ENCODE results near the gene SPTLC2.
"Not testable (repeated sequence)": the region's sequence is repeated elsewhere in the genome, so short reads cannot be mapped to it uniquely, and the experiment has no call there.

SPTLC2 gene

GRCh38 chr14:77622366-77622961, 6.0 kb upstream of the SPTLC2 start:
- DNase-seq: no peak

- DNase-seq: no peak
These were observed 3.9 kb upstream of the SPTLC2 start for GRCh38 chr14:77620222-77620870.

- no peak for DNase-seq
These were observed 2.0 kb upstream of the SPTLC2 start for GRCh38 chr14:77618381-77618970.

GRCh38 chr14:77616133-77616453, 344 bp downstream of the SPTLC2 start:
- DNase-seq: peak; percentile 39

GRCh38 chr14:77615361-77616132, 890 bp downstream of the SPTLC2 start:
- no peak for DNase-seq

- no peak for DNase-seq
These were observed 3.2 kb downstream of the SPTLC2 start for GRCh38 chr14:77613201-77613600.

- no peak for DNase-seq
These were observed 4.3 kb downstream of the SPTLC2 start for GRCh38 chr14:77612011-77612620.

- DNase-seq: no peak
These were observed 5.9 kb downstream of the SPTLC2 start for GRCh38 chr14:77610553-77610952.

GRCh38 chr14:77609922-77610321, 6.5 kb downstream of the SPTLC2 start:
- DNase-seq: no peak

GRCh38 chr14:77607741-77608302, 8.6 kb downstream of the SPTLC2 start:
- peak; percentile 38 for DNase-seq

GRCh38 chr14:77605392-77605972, 11.0 kb downstream of the SPTLC2 start:
- DNase-seq: no peak

- DNase-seq: peak; percentile 29
These were observed 12.7 kb downstream of the SPTLC2 start for GRCh38 chr14:77603654-77604255.

- DNase-seq: no peak
These were observed 13.4 kb downstream of the SPTLC2 start for GRCh38 chr14:77603031-77603430.

- no peak for DNase-seq
These were observed 14.4 kb downstream of the SPTLC2 start for GRCh38 chr14:77601846-77602619.

- no peak for DNase-seq
These were observed 16.5 kb downstream of the SPTLC2 start for GRCh38 chr14:77599889-77600288.

- DNase-seq: no peak
These were observed 17.9 kb downstream of the SPTLC2 start for GRCh38 chr14:77598366-77599070.

- no peak for DNase-seq
These were observed 22.9 kb downstream of the SPTLC2 start for GRCh38 chr14:77593501-77593961.

GRCh38 chr14:77590845-77591485, 25.5 kb downstream of the SPTLC2 start:
- DNase-seq: no peak

- no peak for DNase-seq
These were observed 27.3 kb downstream of the SPTLC2 start for GRCh38 chr14:77589099-77589498.

GRCh38 chr14:77588411-77589025, 27.9 kb downstream of the SPTLC2 start:
- DNase-seq: not testable (repeated sequence)
